ENCODE measurements around the gene COX4I2. TPM values are rescaled to one million over a fixed set of nuclear protein-coding genes. Genes with fewer than 3 reads are reported as not detected.

COX4I2 gene
- total RNA-seq, 1 experiment from 2014 or later: not detected

DNA sequence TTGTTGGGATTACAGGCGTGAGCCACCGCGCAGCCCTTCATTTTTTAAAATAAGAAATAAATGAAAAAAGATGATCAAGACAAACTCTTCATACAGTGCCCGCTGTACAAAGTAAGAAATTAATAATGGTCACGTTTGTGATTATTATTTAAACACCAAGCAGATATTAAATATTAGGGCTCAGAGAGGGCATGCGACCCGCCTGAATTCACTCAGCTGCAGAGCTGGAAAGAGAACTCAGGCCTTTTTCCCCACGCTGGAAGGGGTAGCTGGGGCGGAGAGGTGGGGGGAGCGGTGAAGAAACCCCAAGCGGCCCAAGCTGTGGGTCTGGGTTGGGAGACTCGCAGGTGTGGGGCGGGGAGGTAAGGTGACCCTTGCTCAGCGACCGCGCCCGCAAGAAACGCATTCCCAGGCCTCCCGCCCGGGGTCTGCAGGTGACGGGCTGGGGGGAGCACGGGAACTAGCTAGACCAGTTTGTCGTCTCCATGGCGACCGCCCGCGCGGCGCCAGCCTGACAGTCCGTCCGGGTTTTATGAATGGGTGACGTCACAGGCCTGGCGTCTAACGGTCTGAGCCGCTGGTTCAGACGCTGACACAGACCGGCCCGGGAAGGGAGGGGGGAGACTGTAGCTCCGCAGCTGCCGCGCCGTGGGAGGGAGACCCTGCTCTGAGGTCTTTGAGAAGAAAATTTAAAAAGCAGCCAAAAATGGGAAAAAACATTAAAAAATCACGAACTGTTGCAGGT lies 33.7 kb upstream of the COX4I2 start (continued):
- TF ChIP-seq, protein P1, sequence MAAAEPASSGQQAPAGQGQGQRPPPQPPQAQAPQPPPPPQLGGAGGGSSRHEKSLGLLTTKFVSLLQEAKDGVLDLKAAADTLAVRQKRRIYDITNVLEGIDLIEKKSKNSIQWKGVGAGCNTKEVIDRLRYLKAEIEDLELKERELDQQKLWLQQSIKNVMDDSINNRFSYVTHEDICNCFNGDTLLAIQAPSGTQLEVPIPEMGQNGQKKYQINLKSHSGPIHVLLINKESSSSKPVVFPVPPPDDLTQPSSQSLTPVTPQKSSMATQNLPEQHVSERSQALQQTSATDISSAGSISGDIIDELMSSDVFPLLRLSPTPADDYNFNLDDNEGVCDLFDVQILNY (CRISPR knock-in tag; IDR thresholded peaks at IDR 0.05): peak; percentile 25; the same call in 1 of the 2 replicates
- TF ChIP-seq ZNF416 (CRISPR knock-in tag; IDR thresholded peaks at IDR 0.05): no peak
- no peak for TF ChIP-seq RORB (CRISPR knock-in tag; IDR thresholded peaks at IDR 0.05)
- TF ChIP-seq, protein P2, sequence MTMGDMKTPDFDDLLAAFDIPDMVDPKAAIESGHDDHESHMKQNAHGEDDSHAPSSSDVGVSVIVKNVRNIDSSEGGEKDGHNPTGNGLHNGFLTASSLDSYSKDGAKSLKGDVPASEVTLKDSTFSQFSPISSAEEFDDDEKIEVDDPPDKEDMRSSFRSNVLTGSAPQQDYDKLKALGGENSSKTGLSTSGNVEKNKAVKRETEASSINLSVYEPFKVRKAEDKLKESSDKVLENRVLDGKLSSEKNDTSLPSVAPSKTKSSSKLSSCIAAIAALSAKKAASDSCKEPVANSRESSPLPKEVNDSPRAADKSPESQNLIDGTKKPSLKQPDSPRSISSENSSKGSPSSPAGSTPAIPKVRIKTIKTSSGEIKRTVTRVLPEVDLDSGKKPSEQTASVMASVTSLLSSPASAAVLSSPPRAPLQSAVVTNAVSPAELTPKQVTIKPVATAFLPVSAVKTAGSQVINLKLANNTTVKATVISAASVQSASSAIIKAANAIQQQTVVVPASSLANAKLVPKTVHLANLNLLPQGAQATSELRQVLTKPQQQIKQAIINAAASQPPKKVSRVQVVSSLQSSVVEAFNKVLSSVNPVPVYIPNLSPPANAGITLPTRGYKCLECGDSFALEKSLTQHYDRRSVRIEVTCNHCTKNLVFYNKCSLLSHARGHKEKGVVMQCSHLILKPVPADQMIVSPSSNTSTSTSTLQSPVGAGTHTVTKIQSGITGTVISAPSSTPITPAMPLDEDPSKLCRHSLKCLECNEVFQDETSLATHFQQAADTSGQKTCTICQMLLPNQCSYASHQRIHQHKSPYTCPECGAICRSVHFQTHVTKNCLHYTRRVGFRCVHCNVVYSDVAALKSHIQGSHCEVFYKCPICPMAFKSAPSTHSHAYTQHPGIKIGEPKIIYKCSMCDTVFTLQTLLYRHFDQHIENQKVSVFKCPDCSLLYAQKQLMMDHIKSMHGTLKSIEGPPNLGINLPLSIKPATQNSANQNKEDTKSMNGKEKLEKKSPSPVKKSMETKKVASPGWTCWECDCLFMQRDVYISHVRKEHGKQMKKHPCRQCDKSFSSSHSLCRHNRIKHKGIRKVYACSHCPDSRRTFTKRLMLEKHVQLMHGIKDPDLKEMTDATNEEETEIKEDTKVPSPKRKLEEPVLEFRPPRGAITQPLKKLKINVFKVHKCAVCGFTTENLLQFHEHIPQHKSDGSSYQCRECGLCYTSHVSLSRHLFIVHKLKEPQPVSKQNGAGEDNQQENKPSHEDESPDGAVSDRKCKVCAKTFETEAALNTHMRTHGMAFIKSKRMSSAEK (CRISPR knock-in tag; IDR thresholded peaks at IDR 0.05; ENCODE audit: borderline replicate concordance): no peak
- peak; percentile 90 for TF ChIP-seq CREM (CRISPR knock-in tag; IDR thresholded peaks at IDR 0.05)
- TF ChIP-seq AR (CRISPR knock-in tag; IDR thresholded peaks at IDR 0.05): no peak
- TF ChIP-seq HMGA2 (CRISPR knock-in tag; IDR thresholded peaks at IDR 0.05): no peak
- TF ChIP-seq TCF7 (CRISPR knock-in tag; IDR thresholded peaks at IDR 0.05; ENCODE audit: low read depth): no peak
- TF ChIP-seq ESRRA (CRISPR knock-in tag; IDR thresholded peaks at IDR 0.05; ENCODE audit: borderline replicate concordance): no peak
- TF ChIP-seq IRF2 (CRISPR knock-in tag; IDR thresholded peaks at IDR 0.05; ENCODE audit: borderline replicate concordance, low read depth): no peak
- TF ChIP-seq, protein P3, sequence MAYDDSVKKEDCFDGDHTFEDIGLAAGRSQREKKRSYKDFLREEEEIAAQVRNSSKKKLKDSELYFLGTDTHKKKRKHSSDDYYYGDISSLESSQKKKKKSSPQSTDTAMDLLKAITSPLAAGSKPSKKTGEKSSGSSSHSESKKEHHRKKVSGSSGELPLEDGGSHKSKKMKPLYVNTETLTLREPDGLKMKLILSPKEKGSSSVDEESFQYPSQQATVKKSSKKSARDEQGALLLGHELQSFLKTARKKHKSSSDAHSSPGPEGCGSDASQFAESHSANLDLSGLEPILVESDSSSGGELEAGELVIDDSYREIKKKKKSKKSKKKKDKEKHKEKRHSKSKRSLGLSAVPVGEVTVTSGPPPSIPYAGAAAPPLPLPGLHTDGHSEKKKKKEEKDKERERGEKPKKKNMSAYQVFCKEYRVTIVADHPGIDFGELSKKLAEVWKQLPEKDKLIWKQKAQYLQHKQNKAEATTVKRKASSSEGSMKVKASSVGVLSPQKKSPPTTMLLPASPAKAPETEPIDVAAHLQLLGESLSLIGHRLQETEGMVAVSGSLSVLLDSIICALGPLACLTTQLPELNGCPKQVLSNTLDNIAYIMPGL (CRISPR knock-in tag; IDR thresholded peaks at IDR 0.05): no peak
- TF ChIP-seq RELA (CRISPR knock-in tag; IDR thresholded peaks at IDR 0.05; ENCODE audit: borderline replicate concordance): no peak
- TF ChIP-seq FOXK1 (CRISPR knock-in tag; IDR thresholded peaks at IDR 0.05): peak; percentile 82
- TF ChIP-seq ZNF423 (CRISPR knock-in tag; IDR thresholded peaks at IDR 0.05): no peak
- no peak for TF ChIP-seq ZNF512 (CRISPR knock-in tag; IDR thresholded peaks at IDR 0.05; ENCODE audit: borderline replicate concordance)
- TF ChIP-seq, protein P4, sequence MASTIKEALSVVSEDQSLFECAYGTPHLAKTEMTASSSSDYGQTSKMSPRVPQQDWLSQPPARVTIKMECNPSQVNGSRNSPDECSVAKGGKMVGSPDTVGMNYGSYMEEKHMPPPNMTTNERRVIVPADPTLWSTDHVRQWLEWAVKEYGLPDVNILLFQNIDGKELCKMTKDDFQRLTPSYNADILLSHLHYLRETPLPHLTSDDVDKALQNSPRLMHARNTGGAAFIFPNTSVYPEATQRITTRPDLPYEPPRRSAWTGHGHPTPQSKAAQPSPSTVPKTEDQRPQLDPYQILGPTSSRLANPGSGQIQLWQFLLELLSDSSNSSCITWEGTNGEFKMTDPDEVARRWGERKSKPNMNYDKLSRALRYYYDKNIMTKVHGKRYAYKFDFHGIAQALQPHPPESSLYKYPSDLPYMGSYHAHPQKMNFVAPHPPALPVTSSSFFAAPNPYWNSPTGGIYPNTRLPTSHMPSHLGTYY (CRISPR knock-in tag; IDR thresholded peaks at IDR 0.05): no peak
- peak; percentile 85 for TF ChIP-seq GABPB1 (CRISPR knock-in tag; IDR thresholded peaks at IDR 0.05)
- TF ChIP-seq SMAD3 (CRISPR knock-in tag; IDR thresholded peaks at IDR 0.05; ENCODE audit: borderline replicate concordance): no peak
